ENCODE data around the gene PCED1B.

The PCED1B gene

DNA sequence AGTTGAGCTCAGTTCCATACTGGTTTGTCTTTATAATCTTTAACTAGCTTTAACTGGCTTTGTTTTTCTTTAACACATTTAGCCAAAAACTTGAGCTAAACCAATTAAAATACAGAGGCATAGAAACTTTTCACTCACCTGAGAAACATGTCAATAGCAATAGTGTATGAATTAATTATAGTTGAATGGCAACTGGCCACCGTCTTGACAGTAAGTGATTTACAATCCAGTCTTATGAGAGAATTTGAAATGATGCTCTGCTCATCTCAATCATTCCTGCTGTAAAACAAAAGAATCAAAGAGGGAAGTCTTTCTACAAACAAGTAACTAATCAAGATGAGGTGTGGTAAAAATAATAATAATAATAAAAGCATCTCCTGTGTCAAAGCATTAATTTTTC is 86.9 kb downstream of the PCED1B start:
- TF ChIP-seq, protein P1, sequence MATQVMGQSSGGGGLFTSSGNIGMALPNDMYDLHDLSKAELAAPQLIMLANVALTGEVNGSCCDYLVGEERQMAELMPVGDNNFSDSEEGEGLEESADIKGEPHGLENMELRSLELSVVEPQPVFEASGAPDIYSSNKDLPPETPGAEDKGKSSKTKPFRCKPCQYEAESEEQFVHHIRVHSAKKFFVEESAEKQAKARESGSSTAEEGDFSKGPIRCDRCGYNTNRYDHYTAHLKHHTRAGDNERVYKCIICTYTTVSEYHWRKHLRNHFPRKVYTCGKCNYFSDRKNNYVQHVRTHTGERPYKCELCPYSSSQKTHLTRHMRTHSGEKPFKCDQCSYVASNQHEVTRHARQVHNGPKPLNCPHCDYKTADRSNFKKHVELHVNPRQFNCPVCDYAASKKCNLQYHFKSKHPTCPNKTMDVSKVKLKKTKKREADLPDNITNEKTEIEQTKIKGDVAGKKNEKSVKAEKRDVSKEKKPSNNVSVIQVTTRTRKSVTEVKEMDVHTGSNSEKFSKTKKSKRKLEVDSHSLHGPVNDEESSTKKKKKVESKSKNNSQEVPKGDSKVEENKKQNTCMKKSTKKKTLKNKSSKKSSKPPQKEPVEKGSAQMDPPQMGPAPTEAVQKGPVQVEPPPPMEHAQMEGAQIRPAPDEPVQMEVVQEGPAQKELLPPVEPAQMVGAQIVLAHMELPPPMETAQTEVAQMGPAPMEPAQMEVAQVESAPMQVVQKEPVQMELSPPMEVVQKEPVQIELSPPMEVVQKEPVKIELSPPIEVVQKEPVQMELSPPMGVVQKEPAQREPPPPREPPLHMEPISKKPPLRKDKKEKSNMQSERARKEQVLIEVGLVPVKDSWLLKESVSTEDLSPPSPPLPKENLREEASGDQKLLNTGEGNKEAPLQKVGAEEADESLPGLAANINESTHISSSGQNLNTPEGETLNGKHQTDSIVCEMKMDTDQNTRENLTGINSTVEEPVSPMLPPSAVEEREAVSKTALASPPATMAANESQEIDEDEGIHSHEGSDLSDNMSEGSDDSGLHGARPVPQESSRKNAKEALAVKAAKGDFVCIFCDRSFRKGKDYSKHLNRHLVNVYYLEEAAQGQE (IDR thresholded peaks at IDR 0.05; ENCODE audit: low read depth) = no peak
- TF ChIP-seq ZBTB7A (IDR thresholded peaks at IDR 0.05; ENCODE audit: low read depth) (no peak), TEAD4 (IDR thresholded peaks at IDR 0.05) (no peak), RAD21 (IDR thresholded peaks at IDR 0.05; ENCODE audit: low read depth) (no peak), CREB1 (IDR thresholded peaks at IDR 0.05; ENCODE audit: low read depth) (no peak)
- TF ChIP-seq, protein P2, sequence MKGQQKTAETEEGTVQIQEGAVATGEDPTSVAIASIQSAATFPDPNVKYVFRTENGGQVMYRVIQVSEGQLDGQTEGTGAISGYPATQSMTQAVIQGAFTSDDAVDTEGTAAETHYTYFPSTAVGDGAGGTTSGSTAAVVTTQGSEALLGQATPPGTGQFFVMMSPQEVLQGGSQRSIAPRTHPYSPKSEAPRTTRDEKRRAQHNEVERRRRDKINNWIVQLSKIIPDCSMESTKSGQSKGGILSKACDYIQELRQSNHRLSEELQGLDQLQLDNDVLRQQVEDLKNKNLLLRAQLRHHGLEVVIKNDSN (IDR thresholded peaks at IDR 0.05) = no peak

DNA sequence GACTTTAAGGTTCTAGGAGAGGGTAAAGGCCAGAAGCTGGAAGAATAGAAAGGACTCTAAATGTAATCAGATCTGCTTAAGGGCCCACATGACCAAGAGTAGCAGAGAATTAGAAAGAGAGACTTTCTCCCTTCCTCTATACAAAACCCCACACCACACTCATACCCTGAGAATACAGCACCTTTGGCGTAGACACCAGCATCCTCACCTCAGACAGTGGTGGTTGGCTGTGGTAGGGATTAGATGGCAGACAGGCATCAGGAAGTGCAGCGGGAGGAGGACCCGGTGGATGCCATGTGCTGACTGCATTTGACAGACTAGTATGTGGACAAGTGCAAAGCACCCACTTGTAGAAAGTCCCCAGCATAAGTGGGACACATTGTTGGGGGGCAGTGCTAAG is 98.6 kb downstream of the PCED1B start:
- no peak for TF ChIP-seq TCF12 (IDR thresholded peaks at IDR 0.05; ENCODE audit: low read depth)
- no peak for TF ChIP-seq YY1 (IDR thresholded peaks at IDR 0.05; ENCODE audit: low read depth)
- TF ChIP-seq, protein P3, sequence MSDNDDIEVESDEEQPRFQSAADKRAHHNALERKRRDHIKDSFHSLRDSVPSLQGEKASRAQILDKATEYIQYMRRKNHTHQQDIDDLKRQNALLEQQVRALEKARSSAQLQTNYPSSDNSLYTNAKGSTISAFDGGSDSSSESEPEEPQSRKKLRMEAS (IDR thresholded peaks at IDR 0.05) = no peak
- no peak for TF ChIP-seq TAF1 (IDR thresholded peaks at IDR 0.05; ENCODE audit: low read depth)
- TF ChIP-seq, protein P1 (IDR thresholded peaks at IDR 0.05; ENCODE audit: low read depth) = no peak
- TF ChIP-seq EP300 (IDR thresholded peaks at IDR 0.05; ENCODE audit: borderline replicate concordance) = no peak
- TF ChIP-seq CREB1 (IDR thresholded peaks at IDR 0.05; ENCODE audit: low read depth) = no peak
- no peak for TF ChIP-seq ZBTB7A (IDR thresholded peaks at IDR 0.05; ENCODE audit: low read depth)
- TF ChIP-seq FOXM1 (IDR thresholded peaks at IDR 0.05; ENCODE audit: borderline replicate concordance, low read depth) = no peak
- no peak for TF ChIP-seq EGR1 (IDR thresholded peaks at IDR 0.05)
- TF ChIP-seq NFIC (IDR thresholded peaks at IDR 0.05) = no peak
- TF ChIP-seq RAD21 (IDR thresholded peaks at IDR 0.05; ENCODE audit: low read depth) = no peak
- TF ChIP-seq, protein P2 (IDR thresholded peaks at IDR 0.05) = no peak
- no peak for TF ChIP-seq TEAD4 (IDR thresholded peaks at IDR 0.05)
- TF ChIP-seq CEBPB (IDR thresholded peaks at IDR 0.05) = no peak

DNA sequence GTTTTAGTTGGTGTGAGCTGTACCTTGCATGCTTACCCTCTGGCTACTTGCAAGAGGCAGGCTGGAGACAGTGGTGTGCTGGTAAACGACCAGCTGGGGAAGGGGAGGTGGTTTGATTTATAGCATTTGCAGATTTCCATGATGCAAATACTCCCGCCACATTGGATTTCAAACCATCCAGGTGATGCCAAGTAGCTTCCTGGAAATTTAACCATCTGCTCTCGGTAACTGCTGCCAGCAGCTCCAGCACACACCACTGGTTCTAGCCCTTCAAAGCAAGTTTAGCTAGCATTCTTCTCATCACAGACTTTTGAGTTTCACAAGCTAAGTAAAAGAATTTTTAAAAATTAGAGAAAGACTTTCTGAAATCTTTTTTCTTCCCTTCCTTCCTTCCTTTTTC is 104.8 kb downstream of the PCED1B start:
- TF ChIP-seq EGR1 (IDR thresholded peaks at IDR 0.05) (no peak), TCF12 (IDR thresholded peaks at IDR 0.05; ENCODE audit: low read depth) (no peak), CREB1 (IDR thresholded peaks at IDR 0.05; ENCODE audit: low read depth) (no peak), RAD21 (IDR thresholded peaks at IDR 0.05; ENCODE audit: low read depth) (no peak), FOXM1 (IDR thresholded peaks at IDR 0.05; ENCODE audit: borderline replicate concordance, low read depth) (no peak), TAF1 (IDR thresholded peaks at IDR 0.05; ENCODE audit: low read depth) (no peak), TEAD4 (IDR thresholded peaks at IDR 0.05) (no peak), YY1 (IDR thresholded peaks at IDR 0.05; ENCODE audit: low read depth) (no peak), CEBPB (IDR thresholded peaks at IDR 0.05) (no peak), NFIC (IDR thresholded peaks at IDR 0.05) (no peak), ZBTB7A (IDR thresholded peaks at IDR 0.05; ENCODE audit: low read depth) (no peak), EP300 (IDR thresholded peaks at IDR 0.05; ENCODE audit: borderline replicate concordance) (no peak)
- TF ChIP-seq, protein P2 (IDR thresholded peaks at IDR 0.05) = no peak
- TF ChIP-seq, protein P3 (IDR thresholded peaks at IDR 0.05) = no peak
- TF ChIP-seq, protein P1 (IDR thresholded peaks at IDR 0.05; ENCODE audit: low read depth) = no peak

DNA sequence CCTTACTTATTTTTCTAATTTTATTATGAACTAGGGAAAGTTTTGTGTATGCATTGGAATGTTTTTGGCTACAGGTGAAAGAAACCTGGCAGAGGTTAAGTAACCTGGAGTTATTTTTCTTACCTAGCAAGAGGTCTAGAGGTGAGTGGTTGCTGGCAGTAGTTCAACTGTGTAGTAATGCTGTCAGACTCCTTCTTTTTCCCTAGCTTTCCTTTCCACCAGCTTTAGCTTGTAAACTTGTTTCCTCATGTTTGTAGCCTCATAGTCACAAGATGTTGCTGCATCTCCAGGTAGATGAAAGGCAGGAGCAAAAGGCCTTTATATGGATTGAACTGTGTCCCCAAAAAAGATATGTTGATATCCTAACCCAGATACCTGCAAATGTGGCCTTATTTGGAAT is 105.4 kb downstream of the PCED1B start:
- TF ChIP-seq TEAD4 (IDR thresholded peaks at IDR 0.05) (0 out of 2 replicates have a peak, but pooled peaks have one; percentile 11), ZBTB7A (IDR thresholded peaks at IDR 0.05; ENCODE audit: low read depth) (no peak), RAD21 (IDR thresholded peaks at IDR 0.05; ENCODE audit: low read depth) (no peak), NFIC (IDR thresholded peaks at IDR 0.05) (peak; percentile 81), CEBPB (IDR thresholded peaks at IDR 0.05) (peak; percentile 41; the same call in 1 of the 2 replicates)
